BJ (cell line): Measurements from ENCODE around the gene NPY2R. TPM values are rescaled to one million over a fixed set of nuclear protein-coding genes. Genes with fewer than 3 reads are reported as not detected.

ENCODE experiments used
- CTCF ChIA-PET: fragments of 350-600 bp; formaldehyde crosslinking; extraction: SDS; loops from one replicate; lab custom pipeline; 2021; ENCODE audit warnings: antibody characterized with exemption, inconsistent platforms; lab: Yijun Ruan, JAX
- POLR2A ChIA-PET: fragments of 300-600 bp; sonication (Branson Sonifier 250); formaldehyde crosslinking; extraction: SDS; loops from one replicate; lab custom pipeline; 2021; ENCODE audit warnings: antibody characterized with exemption; lab: Charles Lee
- DNase-seq: peaks from one replicate; pipeline ENCODE4 v3.0.0-alpha.2; 2011; ENCODE audit warnings: low read depth
- H3K27me3 ChIP-seq: 2 replicates; pipeline ENCODE4 v1.6.0; 2011; ENCODE audit warnings: low read length; ENCODE audit not compliant: control insufficient read depth, insufficient read depth
- H3K36me3 ChIP-seq: 2 replicates; pipeline ENCODE4 v1.5.1; 2011; ENCODE audit warnings: low read length; ENCODE audit not compliant: control insufficient read depth, insufficient read depth
- H3K4me3 ChIP-seq: 2 replicates; pipeline ENCODE4 v1.5.1; 2011; ENCODE audit warnings: low read depth, mild to moderate bottlenecking, control low read depth, low read length
- polyA plus RNA-seq: library from polyadenylated mRNA; depleted of rRNA; stranded (reverse); fragments of >200 nt; gene quantifications from 2 replicates; pipeline ENCODE4 v1.2.3, GENCODE V29; 2011
- TF ChIP-seq, protein P1 (sequence below): IDR thresholded peaks from 2 replicates; pipeline ENCODE4 v1.5.1; 2011; ENCODE audit warnings: low read depth, mild to moderate bottlenecking, control low read depth, inconsistent platforms, low read length, moderate library complexity; ENCODE audit not compliant: insufficient read depth

The NPY2R gene
- polyA plus RNA-seq, 1 experiment, result not detected

DNA sequence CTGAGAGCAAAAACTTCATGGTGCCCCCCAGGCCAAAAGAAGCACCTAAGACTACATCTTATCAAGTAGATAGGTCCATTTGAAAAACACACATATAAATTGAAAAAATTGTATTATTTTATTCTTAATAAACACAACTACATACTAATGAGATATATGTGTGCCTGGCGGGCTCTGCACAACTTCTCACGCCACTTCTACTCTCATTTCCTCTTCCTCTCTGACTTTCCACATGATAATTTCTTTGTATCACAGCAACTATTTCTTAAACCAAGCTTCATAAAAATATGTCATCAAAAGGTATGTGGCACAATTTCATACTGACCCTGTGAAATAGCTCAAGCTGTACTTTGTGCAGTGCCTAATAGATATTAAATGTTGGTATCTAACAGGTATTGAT lies 10.7 kb upstream of the NPY2R start:
- ChIA-PET CTCF (interaction anchor here (1.0 kb wide), 1 partner anchor 171 kb away, joined by 3 read pairs; no protein-coding TSS in a partner anchor), POLR2A (no interaction called here)
- Histone ChIP-seq H3K4me3 (no peak overlapping the region), H3K36me3 (no peaks in the 10 kb centered on the region), H3K27me3 (no peaks in the 10 kb centered on the region)
- no peak for DNase-seq
- TF ChIP-seq, protein P1, sequence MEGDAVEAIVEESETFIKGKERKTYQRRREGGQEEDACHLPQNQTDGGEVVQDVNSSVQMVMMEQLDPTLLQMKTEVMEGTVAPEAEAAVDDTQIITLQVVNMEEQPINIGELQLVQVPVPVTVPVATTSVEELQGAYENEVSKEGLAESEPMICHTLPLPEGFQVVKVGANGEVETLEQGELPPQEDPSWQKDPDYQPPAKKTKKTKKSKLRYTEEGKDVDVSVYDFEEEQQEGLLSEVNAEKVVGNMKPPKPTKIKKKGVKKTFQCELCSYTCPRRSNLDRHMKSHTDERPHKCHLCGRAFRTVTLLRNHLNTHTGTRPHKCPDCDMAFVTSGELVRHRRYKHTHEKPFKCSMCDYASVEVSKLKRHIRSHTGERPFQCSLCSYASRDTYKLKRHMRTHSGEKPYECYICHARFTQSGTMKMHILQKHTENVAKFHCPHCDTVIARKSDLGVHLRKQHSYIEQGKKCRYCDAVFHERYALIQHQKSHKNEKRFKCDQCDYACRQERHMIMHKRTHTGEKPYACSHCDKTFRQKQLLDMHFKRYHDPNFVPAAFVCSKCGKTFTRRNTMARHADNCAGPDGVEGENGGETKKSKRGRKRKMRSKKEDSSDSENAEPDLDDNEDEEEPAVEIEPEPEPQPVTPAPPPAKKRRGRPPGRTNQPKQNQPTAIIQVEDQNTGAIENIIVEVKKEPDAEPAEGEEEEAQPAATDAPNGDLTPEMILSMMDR, result no peak

DNA sequence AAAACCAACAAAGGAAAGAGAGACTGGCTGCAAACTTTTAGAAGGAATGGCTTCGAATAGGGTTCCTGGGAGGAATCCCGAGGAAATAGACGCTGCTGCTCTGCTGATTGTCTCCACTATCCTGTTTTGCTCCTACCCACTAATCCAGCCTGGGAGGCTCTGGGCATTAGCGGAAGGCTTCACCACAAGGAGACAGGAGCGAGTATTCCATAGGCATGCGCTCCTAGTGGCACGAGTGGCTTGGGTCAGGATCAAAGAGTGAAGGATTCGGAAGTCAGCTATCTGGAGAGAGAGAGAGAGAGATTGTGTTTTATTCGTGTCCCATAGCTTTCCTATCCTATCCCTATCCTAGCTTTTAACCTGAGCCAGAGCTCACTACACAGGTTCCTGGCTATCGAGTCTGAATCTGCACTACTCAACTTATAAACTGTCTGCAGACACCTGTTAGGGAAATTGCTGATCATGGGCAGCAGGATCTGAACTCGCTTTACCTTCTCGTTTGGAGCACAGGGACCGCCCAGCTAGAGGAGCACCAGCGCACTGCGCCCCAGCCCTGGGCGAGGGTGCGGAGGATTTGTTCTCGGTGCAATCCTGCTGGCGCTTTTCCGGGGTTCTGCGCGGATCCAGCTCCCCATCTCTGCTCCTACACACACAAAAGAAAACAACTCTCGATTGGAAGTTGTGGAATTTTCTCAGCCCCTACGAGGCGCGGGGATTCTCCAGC lies 740 bp upstream of the NPY2R start:
- TF ChIP-seq, protein P1, result no peak
- Histone ChIP-seq H3K36me3 (no peaks in the 10 kb centered on the region), H3K4me3 (no peak overlapping the region), H3K27me3 (peaks cover 8% of the 10 kb centered on the region)
- ChIA-PET CTCF (no interaction called here), POLR2A (no interaction called here)
- no peak for DNase-seq

DNA sequence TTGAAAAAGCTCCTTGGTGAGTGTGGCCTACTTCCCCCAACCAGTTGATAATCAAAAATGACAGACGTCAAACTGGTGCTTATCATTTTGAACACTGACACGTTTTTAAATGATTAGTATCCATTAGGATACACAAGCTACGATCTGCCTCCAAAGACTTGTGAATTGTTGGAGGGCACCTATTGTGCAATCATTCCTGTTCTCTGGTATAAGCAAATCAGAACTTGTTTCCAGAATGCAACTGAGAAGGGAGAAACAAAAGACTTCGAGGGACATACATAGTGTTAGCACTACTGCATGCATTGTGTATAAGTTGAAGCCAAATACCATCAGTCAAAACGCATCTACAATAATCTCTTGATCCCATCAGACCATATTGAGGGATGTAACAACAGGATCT lies 11.6 kb downstream of the NPY2R start:
- no peak overlapping the region for H3K4me3 ChIP-seq
- TF ChIP-seq, protein P1, result no peak
- ChIA-PET CTCF (no interaction called here), POLR2A (no interaction called here)
- DNase-seq, result no peak
- H3K36me3 ChIP-seq, result no peaks in the 10 kb centered on the region
- H3K27me3 ChIP-seq, result no peaks in the 10 kb centered on the region

DNA sequence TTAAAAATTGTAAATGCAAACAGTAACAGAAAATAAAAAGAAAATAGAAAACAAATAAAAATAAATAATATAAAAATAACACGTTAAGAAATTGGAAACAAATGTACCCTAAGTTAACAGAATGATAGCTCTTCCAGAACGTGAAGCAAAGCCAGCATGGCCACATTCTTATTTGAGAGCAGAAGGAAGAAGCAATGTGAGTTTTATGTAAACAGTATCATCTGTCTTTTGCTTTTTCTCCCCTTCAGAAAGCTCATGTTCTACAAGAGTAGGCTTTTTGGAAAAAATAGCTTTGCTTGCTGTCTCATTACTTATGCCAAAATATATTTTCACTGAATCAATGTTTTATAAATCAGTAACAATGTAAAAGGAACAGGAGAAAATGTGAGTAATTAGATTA lies 18.7 kb downstream of the NPY2R start:
- no peaks in the 10 kb centered on the region for H3K36me3 ChIP-seq
- TF ChIP-seq, protein P1, result no peak
- CTCF ChIA-PET, result no interaction called here
- no peaks in the 10 kb centered on the region for H3K27me3 ChIP-seq
- POLR2A ChIA-PET, result no interaction called here
- H3K4me3 ChIP-seq, result no peak overlapping the region
- no peak for DNase-seq

DNA sequence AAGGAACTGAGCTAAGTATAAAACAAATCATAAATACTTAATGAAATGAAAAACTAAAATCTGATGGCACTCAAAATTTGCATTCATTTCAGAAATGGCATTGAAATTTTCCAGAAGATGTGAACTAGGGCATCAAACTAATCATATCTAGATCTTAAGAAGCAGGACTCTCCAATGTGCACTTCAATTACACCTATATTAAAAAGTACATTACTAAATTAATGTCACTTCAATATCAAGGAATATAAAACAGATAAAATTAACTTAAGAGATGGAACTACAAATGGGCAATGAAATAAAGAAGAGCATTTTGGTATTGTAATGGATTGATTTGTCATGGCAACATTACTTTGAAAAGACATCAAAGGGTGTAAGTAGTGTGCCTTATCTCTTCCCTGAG lies 20.3 kb downstream of the NPY2R start:
- H3K27me3 ChIP-seq, result no peaks in the 10 kb centered on the region
- H3K36me3 ChIP-seq, result no peaks in the 10 kb centered on the region
- no peak overlapping the region for H3K4me3 ChIP-seq
- ChIA-PET CTCF (no interaction called here), POLR2A (no interaction called here)
- no peak for DNase-seq
- TF ChIP-seq, protein P1, result no peak
